ENCODE measurements around the gene FNDC3B.

- TF ChIP-seq POLR2A (IDR thresholded peaks at IDR 0.05; ENCODE audit: low read length) = no peak
- no peak for TF ChIP-seq CTCF (IDR thresholded peaks at IDR 0.05)
- TF ChIP-seq ZFP36 (IDR thresholded peaks at IDR 0.05; ENCODE audit: borderline replicate concordance, partially characterized antibody) = no peak
- TF ChIP-seq MAFK (IDR thresholded peaks at IDR 0.05; ENCODE audit: partially characterized antibody) = no peak
- TF ChIP-seq RNF2 (IDR thresholded peaks at IDR 0.05; ENCODE audit: borderline replicate concordance, low read depth) = no peak
- no peak for TF ChIP-seq RAD21 (conservative IDR thresholded peaks at IDR 0.05 in 1 of 2, IDR thresholded peaks at IDR 0.05 in 1 of 2)
Observed at GRCh38 chr3:172402892-172403643, 363.7 kb downstream of the FNDC3B start.

Data from A549 (cell line).